C4-2B (cell line): ENCODE data around the gene PCYT1B.

Source experiments
- ZFX ChIP-seq: fragments of 450-650 bp; IDR thresholded peaks from 2 replicates; pipeline ENCODE4 v1.6.1; 2017
- TF ChIP-seq, protein P1 (sequence below): fragments of 450-650 bp; conservative IDR thresholded peaks from 2 replicates; pipeline ENCODE4 v1.5.1; 2017; ENCODE audit warnings: mild to moderate bottlenecking

GRCh38 chrX:24526616-24527015 is 120.5 kb downstream of the PCYT1B start:
- TF ChIP-seq, protein P1, sequence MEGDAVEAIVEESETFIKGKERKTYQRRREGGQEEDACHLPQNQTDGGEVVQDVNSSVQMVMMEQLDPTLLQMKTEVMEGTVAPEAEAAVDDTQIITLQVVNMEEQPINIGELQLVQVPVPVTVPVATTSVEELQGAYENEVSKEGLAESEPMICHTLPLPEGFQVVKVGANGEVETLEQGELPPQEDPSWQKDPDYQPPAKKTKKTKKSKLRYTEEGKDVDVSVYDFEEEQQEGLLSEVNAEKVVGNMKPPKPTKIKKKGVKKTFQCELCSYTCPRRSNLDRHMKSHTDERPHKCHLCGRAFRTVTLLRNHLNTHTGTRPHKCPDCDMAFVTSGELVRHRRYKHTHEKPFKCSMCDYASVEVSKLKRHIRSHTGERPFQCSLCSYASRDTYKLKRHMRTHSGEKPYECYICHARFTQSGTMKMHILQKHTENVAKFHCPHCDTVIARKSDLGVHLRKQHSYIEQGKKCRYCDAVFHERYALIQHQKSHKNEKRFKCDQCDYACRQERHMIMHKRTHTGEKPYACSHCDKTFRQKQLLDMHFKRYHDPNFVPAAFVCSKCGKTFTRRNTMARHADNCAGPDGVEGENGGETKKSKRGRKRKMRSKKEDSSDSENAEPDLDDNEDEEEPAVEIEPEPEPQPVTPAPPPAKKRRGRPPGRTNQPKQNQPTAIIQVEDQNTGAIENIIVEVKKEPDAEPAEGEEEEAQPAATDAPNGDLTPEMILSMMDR = no peak
- TF ChIP-seq ZFX = no peak
